Occipital lobe (tissue), 2 donors: Measurements from ENCODE around the gene PACS1. TPM values are rescaled to one million over a fixed set of nuclear protein-coding genes. Genes with fewer than 3 reads are reported as not detected.
"Not testable (repeated sequence)": the region's sequence is repeated elsewhere in the genome, so short reads cannot be mapped to it uniquely, and the experiment has no call there.

Source experiments
- DNase-seq: peaks from one replicate; lab custom pipeline; 2025; lab: John Stamatoyannopoulos, UW
- total RNA-seq: library from RNA; depleted of rRNA; stranded (reverse); fragments of >200 nt; gene quantifications from one replicate; pipeline ENCODE4 v1.2.3, GENCODE V29; 2014

PACS1 gene
- total RNA-seq, 1 donor from 2014 or later: 34.5 TPM

DNA sequence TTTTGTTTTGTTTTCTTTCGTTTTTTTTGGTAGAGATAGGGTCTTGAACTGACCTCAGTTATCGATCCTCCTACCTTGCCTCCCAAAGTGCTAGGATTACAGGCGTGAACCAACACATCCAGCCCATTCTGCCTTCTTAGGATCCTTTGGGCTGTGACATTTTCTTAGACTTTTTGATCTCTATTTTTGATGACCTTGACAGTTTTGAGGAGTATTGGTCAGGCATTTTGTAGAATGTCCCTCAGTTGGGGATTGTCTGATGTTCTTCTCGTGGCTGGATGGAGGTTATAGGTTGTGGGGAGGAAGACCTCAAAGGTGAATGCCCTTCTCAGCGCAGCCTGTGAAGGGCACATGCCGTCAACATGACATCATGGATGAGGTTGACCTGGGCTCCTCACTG is 178.8 kb downstream of the PACS1 start:
- DNase-seq: no peak

DNA sequence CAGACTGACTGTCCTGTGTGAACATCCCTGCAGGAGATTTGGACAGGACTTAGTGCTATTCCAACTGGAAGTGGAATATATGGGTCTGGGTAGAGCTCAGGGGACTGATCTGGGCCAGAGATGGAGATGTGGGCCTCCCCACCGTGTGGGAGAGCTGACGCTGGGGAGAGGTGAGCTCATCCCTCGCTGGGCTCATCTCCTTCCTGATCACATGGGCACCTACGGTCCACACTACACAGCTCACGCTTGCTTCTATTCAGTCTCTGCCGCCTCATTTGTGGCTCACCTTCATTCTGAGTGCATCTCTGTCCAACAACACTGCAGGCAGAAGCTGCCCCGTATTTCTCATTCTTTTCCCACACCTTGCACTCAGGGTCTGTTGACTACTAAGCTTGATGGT is 181.7 kb downstream of the PACS1 start:
- no peak for DNase-seq

DNA sequence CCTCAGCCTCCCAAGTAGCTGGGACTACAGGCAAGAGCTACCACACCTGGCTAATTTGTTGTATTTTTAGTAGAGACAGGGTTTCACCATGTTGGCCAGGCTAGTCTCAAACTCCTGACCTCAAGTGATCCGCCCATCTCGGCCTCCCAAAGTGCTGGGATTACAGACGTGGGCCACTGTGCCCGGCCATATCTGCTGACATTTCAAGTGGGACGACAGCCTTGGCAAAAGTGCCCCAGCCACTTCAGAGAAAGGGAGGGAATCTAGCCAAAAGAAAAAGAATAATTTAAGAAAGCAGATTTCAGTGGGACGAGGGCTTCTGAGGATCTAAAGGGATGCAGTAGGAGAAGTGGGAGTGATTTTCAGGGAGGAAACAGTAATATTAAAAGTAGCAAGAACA is 183.0 kb downstream of the PACS1 start:
- DNase-seq: not testable (repeated sequence)

DNA sequence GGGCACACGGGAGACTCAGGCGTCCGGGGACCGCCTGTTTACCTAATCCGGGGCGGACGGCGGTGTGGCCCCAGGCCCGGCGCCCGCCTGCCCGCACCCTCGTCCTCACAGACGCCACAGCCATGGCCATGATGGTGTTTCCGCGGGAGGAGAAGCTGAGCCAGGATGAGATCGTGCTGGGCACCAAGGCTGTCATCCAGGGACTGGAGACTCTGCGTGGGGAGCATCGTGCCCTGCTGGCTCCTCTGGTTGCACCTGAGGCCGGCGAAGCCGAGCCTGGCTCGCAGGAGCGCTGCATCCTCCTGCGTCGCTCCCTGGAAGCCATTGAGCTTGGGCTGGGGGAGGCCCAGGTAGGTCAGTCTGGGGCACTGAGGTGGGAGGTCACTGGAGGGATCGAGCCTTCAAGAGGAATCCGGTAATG is 188.4 kb downstream of the PACS1 start:
- DNase-seq: no peak

DNA sequence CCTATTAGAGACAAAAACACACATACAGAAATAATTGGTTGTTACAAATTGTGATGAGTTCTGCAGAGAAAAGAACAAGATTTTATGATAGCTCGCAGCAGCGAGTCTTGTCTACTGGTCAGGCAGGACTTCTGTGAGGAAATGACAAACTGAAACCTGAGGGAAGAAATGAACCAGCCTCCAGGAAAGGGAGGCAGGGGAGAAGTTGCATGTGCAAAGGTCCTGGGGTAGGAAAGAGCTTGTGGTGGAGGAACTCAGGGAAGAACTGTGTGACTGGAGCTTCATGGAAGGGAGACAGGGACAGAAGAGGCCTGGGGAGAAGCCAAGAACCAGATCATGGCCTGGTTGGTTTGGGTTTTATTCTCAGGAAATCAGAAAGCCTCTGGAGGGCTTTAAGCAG is 189.2 kb downstream of the PACS1 start:
- DNase-seq: no peak

DNA sequence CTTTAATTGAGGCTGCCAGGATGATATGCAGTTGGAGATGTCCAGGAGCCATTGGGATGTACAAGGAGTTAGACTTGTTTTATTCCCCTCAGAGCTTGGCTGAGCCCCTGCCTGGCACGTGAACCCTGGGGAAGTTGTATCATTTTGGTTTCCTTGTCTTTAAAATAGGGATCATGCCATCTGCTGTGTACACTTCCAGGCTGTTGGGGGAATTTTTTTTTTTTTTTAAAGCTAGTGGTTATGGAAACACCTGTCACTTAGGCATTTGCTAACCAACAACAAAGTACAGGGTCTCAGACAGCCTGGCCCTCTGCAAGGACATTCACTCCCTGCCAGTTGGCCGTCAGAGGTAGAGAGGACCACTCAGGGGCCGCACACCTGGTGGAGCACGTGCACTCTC is 189.9 kb downstream of the PACS1 start:
- no peak for DNase-seq

DNA sequence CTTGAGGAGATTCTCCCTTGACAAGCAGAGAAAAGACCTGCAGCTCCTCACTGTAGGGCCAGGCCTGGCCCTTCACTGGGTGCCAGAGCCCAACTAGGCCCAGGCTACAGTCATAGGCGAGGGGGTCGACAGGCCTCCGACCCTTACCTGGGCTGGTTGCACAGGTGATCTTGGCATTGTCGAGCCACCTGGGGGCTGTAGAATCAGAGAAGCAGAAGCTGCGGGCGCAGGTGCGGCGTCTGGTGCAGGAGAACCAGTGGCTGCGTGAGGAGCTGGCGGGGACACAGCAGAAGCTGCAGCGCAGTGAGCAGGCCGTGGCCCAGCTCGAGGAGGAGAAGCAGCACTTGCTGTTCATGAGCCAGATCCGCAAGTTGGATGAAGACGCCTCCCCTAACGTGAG is 191.5 kb downstream of the PACS1 start:
- DNase-seq: no peak

DNA sequence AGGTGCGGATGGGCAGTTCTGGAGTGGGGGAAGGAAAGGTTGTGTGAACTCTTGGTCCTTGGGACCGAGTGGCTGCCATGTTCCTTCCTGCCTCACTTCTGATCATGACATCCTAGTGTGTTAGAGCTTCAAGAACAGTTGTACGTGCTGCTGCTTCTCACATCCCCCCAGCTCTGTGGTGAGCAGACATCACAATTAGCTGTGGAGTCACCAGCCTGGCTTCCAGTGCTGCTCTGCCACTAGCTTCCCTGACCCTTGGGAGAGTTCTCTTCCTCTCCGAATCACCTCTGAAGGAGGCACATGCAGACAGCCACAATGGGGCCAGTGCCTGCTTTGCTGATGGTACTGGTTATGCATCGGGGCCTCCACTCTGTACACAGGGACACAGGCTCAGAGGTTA is 192.1 kb downstream of the PACS1 start:
- DNase-seq: no peak

DNA sequence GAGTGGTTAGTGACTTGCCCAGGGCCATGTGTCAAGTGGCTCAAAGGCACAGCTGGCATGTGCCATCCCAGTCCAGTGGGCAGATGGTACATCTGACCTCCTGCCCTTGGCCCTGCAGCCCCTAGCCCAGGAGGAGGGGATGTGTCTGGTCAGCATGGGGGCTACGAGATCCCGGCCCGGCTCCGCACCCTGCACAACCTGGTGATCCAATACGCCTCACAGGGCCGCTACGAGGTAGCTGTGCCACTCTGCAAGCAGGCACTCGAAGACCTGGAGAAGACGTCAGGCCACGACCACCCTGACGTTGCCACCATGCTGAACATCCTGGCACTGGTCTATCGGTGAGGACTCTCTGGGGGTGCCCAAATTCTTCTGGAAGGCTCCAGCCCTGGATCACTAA is 192.6 kb downstream of the PACS1 start:
- no peak for DNase-seq

DNA sequence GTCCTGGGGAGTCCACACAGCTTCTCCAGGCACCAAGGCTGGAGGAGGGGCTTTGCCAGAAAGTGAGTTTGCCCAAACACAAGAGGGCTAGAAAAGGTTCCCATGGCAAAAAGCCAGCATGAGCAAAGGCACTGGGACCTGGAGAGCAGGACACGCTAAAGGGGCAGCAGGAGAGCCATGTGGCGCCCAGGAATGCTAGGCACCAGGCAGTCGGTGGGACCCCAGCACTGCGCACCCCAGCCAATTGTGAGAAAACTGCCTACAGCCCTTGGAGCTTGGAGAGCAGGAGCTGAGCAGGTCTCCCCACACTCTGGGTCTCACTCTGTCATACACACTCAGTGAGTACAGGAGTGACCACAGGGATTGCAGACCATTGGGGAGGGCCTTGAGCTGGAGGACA is 193.2 kb downstream of the PACS1 start:
- DNase-seq: no peak

DNA sequence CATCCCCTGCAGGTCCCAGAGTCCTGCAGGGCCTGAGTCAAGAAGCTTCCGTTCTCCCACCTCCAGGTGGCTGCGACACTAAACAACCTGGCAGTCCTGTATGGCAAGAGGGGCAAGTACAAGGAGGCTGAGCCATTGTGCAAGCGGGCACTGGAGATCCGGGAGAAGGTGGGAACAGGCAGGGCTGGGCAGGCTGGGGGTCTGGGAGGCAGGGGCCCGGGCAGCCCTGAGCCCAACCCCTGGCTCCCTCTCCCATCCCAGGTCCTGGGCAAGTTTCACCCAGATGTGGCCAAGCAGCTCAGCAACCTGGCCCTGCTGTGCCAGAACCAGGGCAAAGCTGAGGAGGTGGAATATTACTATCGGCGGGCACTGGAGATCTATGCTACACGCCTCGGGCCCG is 193.7 kb downstream of the PACS1 start:
- DNase-seq: no peak

DNA sequence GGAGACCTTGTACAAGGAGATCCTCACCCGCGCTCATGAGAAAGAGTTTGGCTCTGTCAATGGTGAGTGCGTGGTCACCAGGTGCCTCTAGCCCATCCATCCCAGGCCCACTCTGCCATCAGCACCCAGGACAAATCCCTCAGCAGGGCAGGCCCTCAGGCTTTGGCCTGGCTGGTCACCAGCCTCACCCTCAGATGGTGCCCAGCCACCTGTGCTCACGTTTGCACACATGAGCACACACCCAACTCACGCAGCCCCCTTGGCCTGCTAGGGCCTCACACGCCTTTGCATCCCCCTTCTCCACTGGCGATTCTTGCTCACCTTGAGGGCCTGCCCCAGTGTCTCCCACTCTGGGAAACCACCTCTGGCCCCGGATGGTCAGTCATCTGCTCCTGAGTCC is 194.3 kb downstream of the PACS1 start:
- no peak for DNase-seq

DNA sequence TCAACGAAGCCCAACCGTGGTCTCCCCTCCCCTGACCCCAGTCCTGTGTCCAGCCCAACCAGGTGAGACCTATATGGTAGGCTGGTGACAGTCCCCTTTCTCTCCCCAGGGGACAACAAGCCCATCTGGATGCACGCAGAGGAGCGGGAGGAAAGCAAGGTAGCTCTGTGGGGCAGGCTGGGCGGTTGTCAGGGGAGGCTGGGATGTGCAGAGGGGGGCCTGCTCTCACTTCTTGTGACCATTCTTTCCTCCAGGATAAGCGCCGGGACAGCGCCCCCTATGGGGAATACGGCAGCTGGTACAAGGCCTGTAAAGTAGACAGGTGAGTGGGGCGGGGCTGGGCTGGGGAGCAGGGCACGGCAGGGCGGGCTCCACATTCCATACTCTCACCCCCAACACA is 194.8 kb downstream of the PACS1 start:
- DNase-seq: no peak

DNA sequence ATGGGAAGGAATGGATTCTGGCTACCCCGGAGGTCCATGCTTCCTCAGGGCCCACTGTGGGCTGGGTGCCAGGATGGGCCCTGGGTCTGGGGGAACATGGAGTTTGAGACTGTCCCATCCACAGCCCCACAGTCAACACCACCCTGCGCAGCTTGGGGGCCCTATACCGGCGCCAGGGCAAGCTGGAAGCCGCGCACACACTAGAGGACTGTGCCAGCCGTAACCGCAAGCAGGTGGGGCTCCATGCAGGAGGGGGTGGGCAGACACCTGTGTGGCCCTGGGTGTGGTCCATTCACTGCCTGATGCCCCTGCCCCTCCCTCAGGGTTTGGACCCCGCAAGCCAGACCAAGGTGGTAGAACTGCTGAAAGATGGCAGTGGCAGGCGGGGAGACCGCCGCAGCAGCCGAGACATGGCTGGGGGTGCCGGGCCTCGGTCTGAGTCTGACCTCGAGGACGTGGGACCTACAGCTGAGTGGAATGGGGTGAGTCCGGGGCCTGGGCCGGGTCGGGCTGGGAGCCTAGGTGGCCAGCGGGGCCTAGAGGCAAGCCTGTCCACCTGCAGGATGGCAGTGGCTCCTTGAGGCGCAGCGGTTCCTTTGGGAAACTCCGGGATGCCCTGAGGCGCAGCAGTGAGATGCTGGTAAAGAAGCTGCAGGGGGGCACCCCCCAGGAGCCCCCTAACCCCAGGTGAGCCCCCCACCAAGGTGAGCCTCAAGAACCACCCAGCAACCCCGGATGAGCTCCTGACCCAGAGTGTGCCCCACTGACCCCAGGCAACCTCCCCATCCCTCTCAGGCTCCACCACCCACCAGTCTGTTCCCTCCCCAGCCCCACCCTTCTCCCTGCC is 195.7 kb downstream of the PACS1 start:
- DNase-seq: no peak

DNA sequence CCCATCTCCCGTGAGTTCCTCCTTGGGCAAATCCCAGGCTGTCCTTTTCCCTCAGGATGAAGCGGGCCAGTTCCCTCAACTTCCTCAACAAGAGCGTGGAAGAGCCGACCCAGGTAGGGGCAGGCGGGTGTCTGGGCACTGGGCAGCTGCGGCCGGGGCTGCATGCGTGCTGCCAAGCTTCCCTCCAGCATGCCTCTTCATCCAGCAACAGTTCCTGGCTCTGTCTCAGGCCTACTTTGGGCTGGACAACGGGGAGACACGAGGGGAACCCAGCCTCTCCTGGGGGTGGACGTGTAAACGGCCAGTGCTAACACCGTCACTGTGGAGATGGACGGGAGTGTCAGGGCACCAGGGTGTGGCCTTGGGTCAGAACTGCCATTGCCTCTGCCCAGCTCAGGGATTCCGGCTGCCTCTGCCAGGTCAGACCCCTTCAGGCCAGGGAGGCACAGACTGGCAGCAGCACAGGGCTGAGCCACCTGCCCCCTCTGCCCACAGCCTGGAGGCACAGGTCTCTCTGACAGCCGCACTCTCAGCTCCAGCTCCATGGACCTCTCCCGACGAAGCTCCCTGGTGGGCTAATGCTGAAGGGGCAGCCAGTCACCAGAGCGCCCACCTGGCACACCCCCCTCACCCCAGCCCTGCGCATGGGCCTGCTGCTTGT is 196.4 kb downstream of the PACS1 start:
- no peak for DNase-seq

DNA sequence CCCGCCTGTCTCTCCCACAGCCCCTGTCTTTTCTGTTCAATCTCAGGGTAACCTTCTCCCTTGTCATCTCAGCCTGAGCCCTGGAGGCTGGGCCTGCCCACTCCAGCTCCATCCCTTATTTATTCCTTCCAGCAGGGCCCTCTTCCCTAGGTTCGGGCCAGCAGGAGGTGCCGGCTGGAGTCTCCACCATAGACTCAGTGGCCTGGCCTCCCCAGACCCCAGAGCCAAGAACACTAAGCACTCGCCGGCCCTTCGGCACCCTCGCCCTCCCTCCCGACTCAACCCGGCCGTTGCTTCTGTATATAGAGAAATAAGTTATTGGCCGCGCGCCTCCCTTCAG is 196.9 kb downstream of the PACS1 start:
- no peak for DNase-seq

DNA sequence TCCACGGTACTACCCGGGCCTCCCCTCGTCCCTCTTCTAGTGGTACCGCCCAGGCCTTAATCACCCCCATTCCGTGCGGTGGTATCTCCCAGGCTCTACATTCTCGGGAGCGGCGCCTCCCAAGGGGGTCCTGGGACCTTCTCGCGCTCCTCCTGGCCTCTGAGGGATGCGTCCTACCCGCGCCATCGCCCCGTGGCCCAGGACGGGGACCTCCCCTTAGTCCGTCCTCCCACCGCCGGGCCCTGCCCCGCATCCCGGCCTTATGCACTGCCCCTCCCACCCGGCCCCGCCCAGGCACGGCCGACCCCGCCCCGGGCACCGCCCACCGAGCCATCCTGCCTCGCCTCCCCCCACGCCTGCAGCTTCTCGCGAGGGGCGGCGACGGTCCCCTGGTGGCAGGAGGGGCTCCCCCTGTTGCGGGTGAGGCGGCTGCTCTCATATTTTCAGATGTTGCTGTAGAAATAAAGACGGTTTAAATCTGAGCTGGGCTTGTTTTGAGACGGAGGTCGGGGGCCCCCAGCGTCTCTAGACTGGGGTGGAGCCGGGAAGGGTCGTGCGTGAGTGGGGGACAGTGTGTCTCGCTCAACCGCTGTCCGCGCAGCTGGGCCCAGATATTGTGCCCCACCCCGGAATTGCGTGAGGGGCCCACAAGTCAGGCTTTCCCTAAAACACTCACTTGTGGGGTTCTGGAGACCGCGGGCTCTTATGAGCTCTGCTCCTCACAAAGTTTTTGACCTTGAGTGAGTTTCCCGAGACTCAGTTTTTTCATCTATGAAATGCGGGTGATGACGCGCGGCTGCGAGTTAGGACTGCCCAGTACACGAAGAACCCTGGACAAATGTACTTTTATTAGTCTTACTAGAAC is 197.5 kb downstream of the PACS1 start:
- DNase-seq: peak; percentile 70

DNA sequence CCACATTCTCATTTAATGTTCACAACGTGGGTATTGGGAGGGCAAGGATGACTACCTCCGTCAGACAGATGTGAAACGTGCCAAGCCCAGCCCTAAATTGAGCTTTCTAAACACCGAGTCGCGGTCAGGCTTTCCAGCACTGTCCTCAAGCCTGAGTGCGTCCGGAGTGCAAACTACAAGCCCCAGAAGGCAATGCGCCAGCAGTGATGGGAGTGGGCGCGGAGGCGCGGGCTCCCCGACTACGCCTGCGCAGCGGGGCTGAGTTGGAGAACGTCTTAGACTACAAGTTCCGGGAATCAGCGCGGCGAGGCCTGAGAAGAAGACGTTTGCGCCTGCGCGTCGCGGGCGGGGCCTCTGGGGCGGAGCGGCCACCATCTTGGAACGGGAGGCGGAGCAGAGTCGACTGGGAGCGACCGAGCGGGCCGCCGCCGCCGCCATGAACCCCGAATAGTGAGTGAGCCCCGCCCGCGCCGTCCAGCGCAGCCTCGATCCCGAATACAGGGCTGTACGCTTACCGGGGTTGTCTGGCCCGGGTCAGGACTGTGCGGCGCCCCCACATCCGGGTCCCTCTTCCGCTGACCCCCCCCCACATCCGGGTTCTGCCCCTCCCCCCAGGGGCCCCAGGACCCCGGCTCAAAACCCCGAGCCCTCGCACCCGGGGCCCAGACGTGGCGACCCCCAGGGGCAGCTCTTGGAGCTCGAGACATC is 198.3 kb downstream of the PACS1 start, which contains the start of gene RAB1B:
TSS of gene RAB1B (plus strand) at position 396 of the 708 bp plus-strand sequence. CDS start at position 437, 41 bp downstream.
- peak; percentile 98 for DNase-seq

DNA sequence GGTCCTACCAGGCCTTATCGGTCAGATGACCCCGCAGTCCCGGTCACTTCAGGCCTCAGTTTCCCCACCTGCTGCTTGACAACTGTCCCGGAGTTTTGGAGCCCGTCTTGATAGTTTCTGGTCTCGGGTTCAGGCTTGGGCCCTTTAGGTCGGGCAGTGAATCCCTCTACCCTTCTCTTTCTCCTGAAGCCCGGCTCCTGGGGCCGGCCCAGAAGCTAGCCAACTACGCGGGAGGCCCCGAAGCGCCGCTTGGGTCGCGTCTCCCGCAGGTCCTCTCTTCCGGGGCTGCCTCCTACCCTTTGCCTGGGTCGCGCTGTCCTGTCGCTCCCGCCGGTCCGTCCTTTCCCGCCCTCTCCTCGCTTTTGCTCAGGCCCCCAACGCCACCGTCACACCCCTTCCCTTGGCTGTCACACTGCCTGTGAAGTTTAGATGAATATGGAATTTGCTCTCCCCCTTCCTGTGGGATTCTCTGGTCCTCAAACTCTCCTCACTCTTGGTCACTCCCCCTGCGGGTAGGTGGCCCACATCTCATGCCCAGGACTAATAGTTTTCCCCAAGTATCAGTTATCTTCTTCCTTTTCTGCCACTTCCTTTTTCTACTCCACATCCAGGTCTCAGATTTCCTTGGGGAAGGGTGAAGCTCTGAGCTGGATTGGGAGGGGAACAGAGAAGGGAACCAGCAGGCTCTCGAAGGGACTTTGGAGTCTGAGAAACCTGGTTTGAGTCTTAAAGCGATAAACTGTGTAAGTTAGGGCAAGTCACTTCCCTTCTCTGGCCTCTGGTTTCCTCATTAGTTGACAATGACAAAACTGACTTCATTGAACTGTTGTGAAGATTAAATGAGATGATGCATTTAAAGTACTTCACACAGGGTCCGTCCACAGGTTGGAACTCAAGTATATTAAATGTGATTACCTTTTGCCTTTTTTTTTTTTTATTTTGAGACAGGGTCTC is 199.2 kb downstream of the PACS1 start:
- no peak for DNase-seq

DNA sequence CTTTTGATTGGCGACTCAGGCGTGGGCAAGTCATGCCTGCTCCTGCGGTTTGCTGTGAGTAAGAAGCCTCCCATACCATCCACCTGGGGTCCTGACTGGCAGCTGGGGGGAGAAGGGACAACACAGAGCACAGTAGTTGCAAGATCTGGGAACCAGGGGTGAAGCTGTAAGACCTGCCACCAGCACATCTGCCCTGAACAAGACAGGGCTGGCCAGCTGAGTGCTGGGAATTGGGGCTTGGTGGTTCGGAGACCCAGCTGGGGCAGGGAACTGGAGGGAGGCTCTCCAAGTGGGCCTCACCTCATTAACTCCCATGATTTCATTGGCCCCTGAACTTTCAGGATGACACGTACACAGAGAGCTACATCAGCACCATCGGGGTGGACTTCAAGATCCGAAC is 201.7 kb downstream of the PACS1 start:
- DNase-seq: no peak
